Liver (tissue), 9 donors: ENCODE measurements around the gene ATP7B. TPM values are rescaled to one million over a fixed set of nuclear protein-coding genes. Genes with fewer than 3 reads are reported as not detected.

Source experiments
- DNase-seq: peaks from one replicate; pipeline ENCODE4 v3.0.0-alpha.2; 2017; ENCODE audit warnings: low spot score
- H3K27ac ChIP-seq, 2 donors: one replicate each; pipeline ENCODE4 v1.7.0; 2013; ENCODE audit warnings: inconsistent platforms in 2 of 2, low read length in 2 of 2, control low read depth in 1 of 2, low read depth in 1 of 2, mild to moderate bottlenecking in 1 of 2
- H3K27me3 ChIP-seq, 4 donors: one replicate each; pipeline versions ENCODE4 v1.6.1 to v1.7.0; 2013; ENCODE audit warnings: low read length in 3 of 4, inconsistent platforms in 1 of 4, mild to moderate bottlenecking in 1 of 4, moderate library complexity in 1 of 4; ENCODE audit not compliant: control insufficient read depth in 4 of 4, insufficient read depth in 4 of 4
- H3K36me3 ChIP-seq, 4 donors: one replicate each; pipeline versions ENCODE4 v1.6.1 to v1.7.0; 2013; ENCODE audit warnings: low read length in 3 of 4, mild to moderate bottlenecking in 3 of 4, low read depth in 1 of 4, moderate library complexity in 1 of 4; ENCODE audit not compliant: control insufficient read depth in 4 of 4, insufficient read depth in 3 of 4
- H3K4me1 ChIP-seq, 4 donors: one replicate each; pipeline versions ENCODE4 v1.6.1 to v1.7.0; 2013; ENCODE audit warnings: low read length in 3 of 4, mild to moderate bottlenecking in 3 of 4, moderate library complexity in 1 of 4; ENCODE audit not compliant: control insufficient read depth in 4 of 4, insufficient read depth in 4 of 4
- H3K4me3 ChIP-seq, 3 donors: one replicate each; pipeline versions ENCODE4 v1.6.1 to v1.7.0; 2013; ENCODE audit warnings: low read length in 3 of 3, control low read depth in 1 of 3, low read depth in 1 of 3, mild to moderate bottlenecking in 1 of 3
- H3K9ac ChIP-seq, 2 donors: one replicate each; pipeline ENCODE4 v1.7.0; 2013; ENCODE audit warnings: low read length in 2 of 2, mild to moderate bottlenecking in 2 of 2, moderate library complexity in 2 of 2, control low read depth in 1 of 2, low read depth in 1 of 2
- H3K9me3 ChIP-seq, 4 donors: one replicate each; pipeline versions ENCODE4 v1.6.1 to v1.7.0; 2013; ENCODE audit warnings: low read length in 3 of 4; ENCODE audit not compliant: control insufficient read depth in 4 of 4
- EGR1 ChIP-seq, 2 donors: IDR thresholded peaks; 2 replicates each; pipeline ENCODE4 v1.6.1; 2016 to 2018; ENCODE audit warnings: antibody characterized with exemption in 2 of 2, low read depth in 2 of 2
- FOXA1 ChIP-seq: IDR thresholded peaks from 2 replicates; pipeline ENCODE4 v1.6.1; 2016; ENCODE audit warnings: antibody characterized with exemption
- FOXA2 ChIP-seq: IDR thresholded peaks from 2 replicates; pipeline ENCODE4 v1.6.1; 2016; ENCODE audit warnings: antibody characterized with exemption
- GABPA ChIP-seq, 2 donors: IDR thresholded peaks in 1 of 2; conservative IDR thresholded peaks in 1 of 2; 2 replicates each; pipeline ENCODE4 v1.6.1; 2016; ENCODE audit warnings: antibody characterized with exemption in 2 of 2, mild to moderate bottlenecking in 1 of 2, moderate library complexity in 1 of 2
- HNF4A ChIP-seq, 2 donors: conservative IDR thresholded peaks; 2 replicates each; pipeline ENCODE4 v1.6.1; 2016; ENCODE audit warnings: antibody characterized with exemption in 2 of 2, mild to moderate bottlenecking in 2 of 2
- HNF4G ChIP-seq: IDR thresholded peaks from 2 replicates; pipeline ENCODE4 v1.6.1; 2016; ENCODE audit warnings: antibody characterized with exemption
- JUND ChIP-seq, 2 donors: IDR thresholded peaks; 2 replicates each; pipeline ENCODE4 v1.6.1; 2016; ENCODE audit warnings: antibody characterized with exemption in 2 of 2
- NR2F2 ChIP-seq: IDR thresholded peaks from 2 replicates; pipeline ENCODE4 v1.6.1; 2016; ENCODE audit warnings: antibody characterized with exemption
- REST ChIP-seq: IDR thresholded peaks from 2 replicates; pipeline ENCODE4 v1.6.1; 2016; ENCODE audit warnings: antibody characterized with exemption, mild to moderate bottlenecking
- RXRA ChIP-seq, 2 donors: IDR thresholded peaks; 2 replicates each; pipeline ENCODE4 v1.6.1; 2017 to 2018; ENCODE audit warnings: antibody characterized with exemption in 2 of 2, mild to moderate bottlenecking in 1 of 2
- SP1 ChIP-seq: IDR thresholded peaks from 2 replicates; pipeline ENCODE4 v1.6.1; 2018; ENCODE audit warnings: antibody characterized with exemption, mild to moderate bottlenecking
- TAF1 ChIP-seq: conservative IDR thresholded peaks from 2 replicates; pipeline ENCODE4 v1.6.1; 2016; ENCODE audit warnings: antibody characterized with exemption, mild to moderate bottlenecking
- YY1 ChIP-seq: IDR thresholded peaks from 2 replicates; pipeline ENCODE4 v1.6.1; 2016; ENCODE audit warnings: antibody characterized with exemption, mild to moderate bottlenecking
- WGBS: extraction: QIAGEN DNeasy Blood & Tissue Kit; methylation state at CpG from one replicate; pipeline ENCODE4 v1.1.7; 2013; 5-methylcytosine and 5-hydroxymethylcytosine counted together
- polyA plus RNA-seq, 2 donors: library from polyadenylated mRNA; stranded (reverse) in 1 of 2; unstranded in 1 of 2; fragments of 200-250 nt in 1 of 2; fragments of >200 nt in 1 of 2; fragmentation: Nextera tagmentation in 1 of 2; extraction: Ambion mirVana in 1 of 2; gene quantifications; one replicate each; pipeline versions ENCODE4 v1.2.1 to v1.2.3, GENCODE V29; 2013 to 2015
- total RNA-seq, 2 donors: library from RNA; depleted of rRNA; stranded (reverse); fragments of >200 nt; gene quantifications; one replicate each; pipeline ENCODE4 v1.2.3, GENCODE V29; 2014
- TF ChIP-seq, protein P1 (sequence below): IDR thresholded peaks from 2 replicates; pipeline ENCODE4 v1.6.1; 2016; ENCODE audit warnings: antibody characterized with exemption
- TF ChIP-seq, protein P2 (sequence below): IDR thresholded peaks from 2 replicates; pipeline ENCODE4 v1.6.1; 2016; ENCODE audit warnings: antibody characterized with exemption
- TF ChIP-seq, protein P3 (sequence below): fragments of 150-350 bp; IDR thresholded peaks from 2 replicates; pipeline ENCODE4 v1.5.1; 2017; ENCODE audit warnings: improper control_type of control experiment, low read depth, low read length; ENCODE audit not compliant: missing input control
- donor health status: healthy.
- donor health status: healthy.
- donor health status: healthy.
- donor health status: healthy.
- donor health status: healthy.

The ATP7B gene
- total and polyA plus RNA-seq, 4 donors: 8.0 to 37.7 (median 22.1) TPM

DNA sequence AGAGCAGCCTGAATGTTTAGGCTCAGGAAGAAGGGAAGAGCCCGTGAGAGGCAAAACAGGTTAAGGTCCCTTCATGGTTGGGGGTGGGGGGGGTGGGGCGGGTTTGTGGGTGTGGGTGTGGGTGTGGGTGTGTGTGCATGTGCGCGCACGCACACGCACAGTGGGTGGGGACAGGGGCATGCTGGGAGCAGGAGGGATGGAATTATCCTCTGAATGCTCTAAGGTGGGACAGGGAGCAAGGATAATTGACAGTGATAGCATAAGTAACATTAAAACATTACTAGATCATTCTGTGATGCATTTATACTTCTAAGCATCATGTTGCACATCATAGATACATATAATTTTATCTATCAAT, 84.7 kb downstream of the ATP7B start:
- no peaks in the 10 kb centered on the region for H3K27me3 ChIP-seq
- peaks cover 0 to 11% (median 5%) of the 10 kb centered on the region in 4 donors for H3K36me3 ChIP-seq
- H3K9me3 ChIP-seq: no peaks in the 10 kb centered on the region
- H3K4me3 ChIP-seq: no peak overlapping the region
- peaks cover 0 to 11% (median 5%) of the 10 kb centered on the region in 4 donors for H3K4me1 ChIP-seq
- WGBS: 95% methylated on average over 6 of the region's 6 CpGs
- no peak overlapping the region for H3K9ac ChIP-seq
- no peak for DNase-seq
- TF ChIP-seq FOXA2 (no peak), JUND (IDR thresholded peaks at IDR 0.05) (no peak), YY1 (no peak), NR2F2 (no peak), REST (no peak), HNF4G (no peak), SP1 (no peak), FOXA1 (no peak), TAF1 (no peak), HNF4A (conservative IDR thresholded peaks at IDR 0.05) (no peak), RXRA (IDR thresholded peaks at IDR 0.05) (no peak), EGR1 (IDR thresholded peaks at IDR 0.05; ENCODE audit: low read depth in 2 of 2) (no peak)
- TF ChIP-seq, protein P1, sequence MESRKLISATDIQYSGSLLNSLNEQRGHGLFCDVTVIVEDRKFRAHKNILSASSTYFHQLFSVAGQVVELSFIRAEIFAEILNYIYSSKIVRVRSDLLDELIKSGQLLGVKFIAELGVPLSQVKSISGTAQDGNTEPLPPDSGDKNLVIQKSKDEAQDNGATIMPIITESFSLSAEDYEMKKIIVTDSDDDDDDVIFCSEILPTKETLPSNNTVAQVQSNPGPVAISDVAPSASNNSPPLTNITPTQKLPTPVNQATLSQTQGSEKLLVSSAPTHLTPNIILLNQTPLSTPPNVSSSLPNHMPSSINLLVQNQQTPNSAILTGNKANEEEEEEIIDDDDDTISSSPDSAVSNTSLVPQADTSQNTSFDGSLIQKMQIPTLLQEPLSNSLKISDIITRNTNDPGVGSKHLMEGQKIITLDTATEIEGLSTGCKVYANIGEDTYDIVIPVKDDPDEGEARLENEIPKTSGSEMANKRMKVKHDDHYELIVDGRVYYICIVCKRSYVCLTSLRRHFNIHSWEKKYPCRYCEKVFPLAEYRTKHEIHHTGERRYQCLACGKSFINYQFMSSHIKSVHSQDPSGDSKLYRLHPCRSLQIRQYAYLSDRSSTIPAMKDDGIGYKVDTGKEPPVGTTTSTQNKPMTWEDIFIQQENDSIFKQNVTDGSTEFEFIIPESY: no peak
- no peak overlapping the region for H3K27ac ChIP-seq

DNA sequence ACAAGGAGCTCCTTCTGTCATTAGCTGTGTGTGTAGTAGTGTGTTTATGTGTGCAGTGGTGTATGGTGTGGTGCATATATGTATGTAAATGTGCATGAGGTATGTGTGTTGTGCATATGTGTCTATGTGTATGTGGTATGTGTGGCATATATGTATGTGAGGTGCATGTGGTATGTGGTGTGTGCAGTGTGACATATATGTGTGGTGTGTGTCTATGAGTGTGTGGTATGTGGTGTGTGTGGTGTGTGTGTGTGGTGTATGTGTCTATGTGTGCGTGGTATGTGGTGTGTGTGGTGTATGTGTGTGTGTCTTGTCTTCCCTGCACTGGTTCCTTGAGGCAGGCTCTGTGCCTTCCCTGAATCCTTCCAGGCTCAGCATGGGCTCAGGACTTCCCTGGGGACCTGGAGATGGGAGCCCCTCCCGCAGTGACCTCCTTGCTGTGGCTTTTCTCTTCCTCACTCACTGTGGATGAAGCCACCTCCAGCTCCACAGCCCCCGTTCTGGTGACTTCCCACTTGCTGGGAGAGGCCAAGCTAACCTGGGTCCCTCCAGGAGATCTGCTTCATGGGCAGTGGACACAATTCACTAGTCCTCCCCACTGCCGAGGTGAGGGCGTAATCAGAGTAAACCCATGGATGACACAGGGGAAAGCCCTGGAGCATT, 85.3 kb downstream of the ATP7B start:
- H3K27ac ChIP-seq: no peak overlapping the region
- TF ChIP-seq FOXA2 (no peak), GABPA (IDR thresholded peaks at IDR 0.05 in 1 of 2, conservative IDR thresholded peaks at IDR 0.05 in 1 of 2) (no peak), SP1 (no peak), JUND (IDR thresholded peaks at IDR 0.05) (no peak), TAF1 (no peak), REST (no peak), YY1 (no peak)
- TF ChIP-seq, protein P2, sequence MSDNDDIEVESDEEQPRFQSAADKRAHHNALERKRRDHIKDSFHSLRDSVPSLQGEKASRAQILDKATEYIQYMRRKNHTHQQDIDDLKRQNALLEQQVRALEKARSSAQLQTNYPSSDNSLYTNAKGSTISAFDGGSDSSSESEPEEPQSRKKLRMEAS: no peak
- TF ChIP-seq, protein P3, sequence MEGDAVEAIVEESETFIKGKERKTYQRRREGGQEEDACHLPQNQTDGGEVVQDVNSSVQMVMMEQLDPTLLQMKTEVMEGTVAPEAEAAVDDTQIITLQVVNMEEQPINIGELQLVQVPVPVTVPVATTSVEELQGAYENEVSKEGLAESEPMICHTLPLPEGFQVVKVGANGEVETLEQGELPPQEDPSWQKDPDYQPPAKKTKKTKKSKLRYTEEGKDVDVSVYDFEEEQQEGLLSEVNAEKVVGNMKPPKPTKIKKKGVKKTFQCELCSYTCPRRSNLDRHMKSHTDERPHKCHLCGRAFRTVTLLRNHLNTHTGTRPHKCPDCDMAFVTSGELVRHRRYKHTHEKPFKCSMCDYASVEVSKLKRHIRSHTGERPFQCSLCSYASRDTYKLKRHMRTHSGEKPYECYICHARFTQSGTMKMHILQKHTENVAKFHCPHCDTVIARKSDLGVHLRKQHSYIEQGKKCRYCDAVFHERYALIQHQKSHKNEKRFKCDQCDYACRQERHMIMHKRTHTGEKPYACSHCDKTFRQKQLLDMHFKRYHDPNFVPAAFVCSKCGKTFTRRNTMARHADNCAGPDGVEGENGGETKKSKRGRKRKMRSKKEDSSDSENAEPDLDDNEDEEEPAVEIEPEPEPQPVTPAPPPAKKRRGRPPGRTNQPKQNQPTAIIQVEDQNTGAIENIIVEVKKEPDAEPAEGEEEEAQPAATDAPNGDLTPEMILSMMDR: no peak
- H3K4me3 ChIP-seq: no peak overlapping the region
- DNase-seq: no peak
- no peak overlapping the region for H3K9ac ChIP-seq
- no peaks in the 10 kb centered on the region for H3K9me3 ChIP-seq
- peaks cover 0 to 9% (median 4%) of the 10 kb centered on the region in 4 donors for H3K36me3 ChIP-seq
- WGBS: 88% methylated on average over 5 of the region's 5 CpGs
- H3K4me1 ChIP-seq: peaks cover 0 to 11% (median 5%) of the 10 kb centered on the region in 4 donors
- H3K27me3 ChIP-seq: no peaks in the 10 kb centered on the region
